CD14-positive monocyte (primary cell): ENCODE measurements around the gene SMG6. TPM values are rescaled to one million over a fixed set of nuclear protein-coding genes. Genes with fewer than 3 reads are reported as not detected.

Source experiments
- DNase-seq, 3 donors: peaks; one replicate each; pipeline ENCODE4 v3.0.0-alpha.2; 2011 to 2022
- H2AFZ ChIP-seq: 2 replicates; pipeline ENCODE4 v1.6.0; 2012; ENCODE audit warnings: mild to moderate bottlenecking, low read depth, low read length, inconsistent platforms; ENCODE audit not compliant: insufficient read depth, poor library complexity, severe bottlenecking
- H3K27ac ChIP-seq, 2 donors: 1 replicate in 1 of 2; 2 replicates in 1 of 2; pipeline ENCODE4 v1.5.1; 2012 to 2013; ENCODE audit warnings: low read length in 2 of 2, control low read depth in 1 of 2, inconsistent platforms in 1 of 2, low read depth in 1 of 2, mild to moderate bottlenecking in 1 of 2
- H3K27me3 ChIP-seq, 2 donors: one replicate each; pipeline versions ENCODE4 v1.6.0 to v1.6.1; 2011 to 2013; ENCODE audit warnings: low read length in 2 of 2; ENCODE audit not compliant: control insufficient read depth in 2 of 2, insufficient read depth in 2 of 2
- H3K36me3 ChIP-seq, 2 donors: replicated peaks in 1 of 2; 1 replicate in 1 of 2; 2 replicates in 1 of 2; pipeline versions ENCODE4 v1.5.1 to v1.6.1; 2012 to 2013; ENCODE audit warnings: low read length in 2 of 2, control low read depth in 1 of 2, inconsistent platforms in 1 of 2, mild to moderate bottlenecking in 1 of 2; ENCODE audit not compliant: insufficient read depth in 2 of 2, control insufficient read depth in 1 of 2
- H3K4me1 ChIP-seq, 2 donors: 1 replicate in 1 of 2; 2 replicates in 1 of 2; pipeline versions ENCODE4 v1.5.1 to v1.6.1; 2012 to 2013; ENCODE audit warnings: low read length in 2 of 2, control low read depth in 1 of 2, inconsistent platforms in 1 of 2, mild to moderate bottlenecking in 1 of 2, moderate library complexity in 1 of 2; ENCODE audit not compliant: insufficient read depth in 2 of 2, control insufficient read depth in 1 of 2
- H3K4me2 ChIP-seq: replicated peaks from 2 replicates; pipeline ENCODE3; 2012; ENCODE audit warnings: low read length, moderate library complexity, mild to moderate bottlenecking; ENCODE audit not compliant: poor library complexity, severe bottlenecking; ENCODE audit errors: extremely low read depth
- H3K4me3 ChIP-seq, 3 experiments: fragments of 200-600 bp in 1 of 3; sonication (generic) in 1 of 3; replicated peaks in 1 of 3; 1 replicate in 2 of 3; 2 replicates in 1 of 3; pipeline ENCODE4 v1.5.1; 2011 to 2013; ENCODE audit warnings: low read length in 3 of 3, mild to moderate bottlenecking in 3 of 3, control low read depth in 2 of 3, low read depth in 2 of 3, inconsistent platforms in 1 of 3, moderate library complexity in 1 of 3
- H3K79me2 ChIP-seq: 2 replicates; pipeline ENCODE4 v1.6.0; 2012; ENCODE audit warnings: mild to moderate bottlenecking, control low read depth, inconsistent platforms, low read length, moderate library complexity; ENCODE audit not compliant: insufficient read depth
- H3K9ac ChIP-seq: 2 replicates; pipeline ENCODE4 v1.6.0; 2017; ENCODE audit warnings: low read length, mild to moderate bottlenecking; ENCODE audit not compliant: insufficient read depth, poor library complexity, severe bottlenecking
- H3K9me3 ChIP-seq, 2 donors: replicated peaks in 1 of 2; 1 replicate in 1 of 2; 2 replicates in 1 of 2; pipeline versions ENCODE4 v1.5.1 to v1.6.1; 2012 to 2013; ENCODE audit warnings: low read length in 2 of 2, control low read depth in 1 of 2; ENCODE audit not compliant: control insufficient read depth in 1 of 2, insufficient read depth in 1 of 2
- H4K20me1 ChIP-seq: 2 replicates; pipeline ENCODE4 v1.6.0; 2012; ENCODE audit warnings: mild to moderate bottlenecking, low read length, control low read depth, moderate library complexity; ENCODE audit not compliant: insufficient read depth
- H3K27ac Mint-ChIP-seq, 7 donors: one replicate each; pipeline ENCODE4 v1.8.0; 2020; ENCODE audit warnings: mild to moderate bottlenecking in 7 of 7, mixed read lengths in 7 of 7, moderate library complexity in 6 of 7, inconsistent platforms in 2 of 7
- H3K27me3 Mint-ChIP-seq, 3 donors: one replicate each; pipeline ENCODE4 v1.8.0; 2021 to 2022; ENCODE audit warnings: low read depth in 3 of 3, mild to moderate bottlenecking in 3 of 3, mixed read lengths in 3 of 3, moderate library complexity in 3 of 3, inconsistent platforms in 1 of 3
- H3K36me3 Mint-ChIP-seq, 2 donors: one replicate each; pipeline ENCODE4 v1.8.0; 2020; ENCODE audit warnings: mixed read lengths in 2 of 2, inconsistent platforms in 1 of 2, mild to moderate bottlenecking in 1 of 2
- H3K4me1 Mint-ChIP-seq: one replicate; pipeline ENCODE4 v1.8.0; 2020; ENCODE audit warnings: mild to moderate bottlenecking, mixed read lengths
- H3K4me3 Mint-ChIP-seq, 2 donors: one replicate each; pipeline ENCODE4 v1.8.0; 2020; ENCODE audit warnings: mild to moderate bottlenecking in 2 of 2, mixed read lengths in 2 of 2, moderate library complexity in 1 of 2
- H3K9me3 Mint-ChIP-seq, 7 donors: one replicate each; pipeline ENCODE4 v1.8.0; 2020 to 2022; ENCODE audit warnings: mixed read lengths in 7 of 7, mild to moderate bottlenecking in 6 of 7, moderate library complexity in 6 of 7, inconsistent platforms in 2 of 7
- WGBS: methylation state at CpG from one replicate; pipeline ENCODE4 v1.1.5; 2013; ENCODE audit warnings: missing lambda C conversion rate; ENCODE audit not compliant: insufficient coverage; 5-methylcytosine and 5-hydroxymethylcytosine counted together
- intact Hi-C, 2 donors: fragments of 100-400 bp; cut with micrococcal nuclease; formaldehyde crosslinking; loops; one replicate each; pipeline versions ENCODE4 v1.15.0 to v1.15.1; 2023
- polyA plus RNA-seq, 3 donors: library from polyadenylated mRNA; depleted of rRNA in 1 of 3; unstranded in 2 of 3; stranded (reverse) in 1 of 3; fragments of 300-500 nt in 2 of 3; fragments of >200 nt in 1 of 3; fragmentation: Illumina TruSeq in 2 of 3; gene quantifications; 1 replicate in 2 of 3; 2 replicates in 1 of 3; pipeline ENCODE4 v1.2.3, GENCODE V29; 2012 to 2021
- TF ChIP-seq, protein P1 (sequence below): fragments of 200-600 bp; IDR thresholded peaks from one replicate; pipeline ENCODE4 v1.8.0; 2022; ENCODE audit warnings: antibody characterized with exemption, mild to moderate bottlenecking

Gene SMG6
- polyA plus RNA-seq, 3 donors, result 0.67 to 7.1 (median 1.1) TPM

DNA sequence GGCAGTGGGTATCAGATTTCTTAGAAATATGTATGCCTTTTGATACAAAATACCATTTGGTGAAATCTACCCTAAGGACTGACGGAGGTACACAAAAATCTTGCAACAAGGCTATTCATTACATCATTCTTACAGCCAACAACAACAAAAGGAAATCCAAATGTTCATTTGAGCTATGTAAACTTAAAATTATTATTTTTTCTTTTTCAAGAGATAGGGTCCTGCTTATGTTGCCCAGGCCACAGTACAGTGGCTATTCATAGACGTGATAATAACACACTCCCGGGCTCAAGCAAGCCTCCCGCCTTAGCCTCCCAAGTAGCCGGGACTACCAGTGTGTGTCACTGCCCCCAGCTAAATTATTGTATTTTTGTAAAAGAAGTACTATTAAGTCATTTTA lies 9.2 kb upstream of the SMG6 start:
- H3K9me3 ChIP-seq, result no peaks in the 10 kb centered on the region
- no peak for DNase-seq
- no peak overlapping the region for H3K4me3 Mint-ChIP-seq
- TF ChIP-seq, protein P1, sequence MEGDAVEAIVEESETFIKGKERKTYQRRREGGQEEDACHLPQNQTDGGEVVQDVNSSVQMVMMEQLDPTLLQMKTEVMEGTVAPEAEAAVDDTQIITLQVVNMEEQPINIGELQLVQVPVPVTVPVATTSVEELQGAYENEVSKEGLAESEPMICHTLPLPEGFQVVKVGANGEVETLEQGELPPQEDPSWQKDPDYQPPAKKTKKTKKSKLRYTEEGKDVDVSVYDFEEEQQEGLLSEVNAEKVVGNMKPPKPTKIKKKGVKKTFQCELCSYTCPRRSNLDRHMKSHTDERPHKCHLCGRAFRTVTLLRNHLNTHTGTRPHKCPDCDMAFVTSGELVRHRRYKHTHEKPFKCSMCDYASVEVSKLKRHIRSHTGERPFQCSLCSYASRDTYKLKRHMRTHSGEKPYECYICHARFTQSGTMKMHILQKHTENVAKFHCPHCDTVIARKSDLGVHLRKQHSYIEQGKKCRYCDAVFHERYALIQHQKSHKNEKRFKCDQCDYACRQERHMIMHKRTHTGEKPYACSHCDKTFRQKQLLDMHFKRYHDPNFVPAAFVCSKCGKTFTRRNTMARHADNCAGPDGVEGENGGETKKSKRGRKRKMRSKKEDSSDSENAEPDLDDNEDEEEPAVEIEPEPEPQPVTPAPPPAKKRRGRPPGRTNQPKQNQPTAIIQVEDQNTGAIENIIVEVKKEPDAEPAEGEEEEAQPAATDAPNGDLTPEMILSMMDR, result no peak
- no peak overlapping the region for H3K4me3 ChIP-seq
- H3K27ac Mint-ChIP-seq, result no peak overlapping the region
- H3K27me3 ChIP-seq, result no peaks in the 10 kb centered on the region
- H3K9ac ChIP-seq, result no peak overlapping the region
- peaks cover 0 to under 1% of the 10 kb centered on the region in 2 donors for H3K36me3 Mint-ChIP-seq
- no peaks in the 10 kb centered on the region for H3K4me1 Mint-ChIP-seq
- WGBS, result no CpG with 5 or more reads among the region's 5 CpGs
- no peaks in the 10 kb centered on the region for H3K9me3 Mint-ChIP-seq
- H3K4me1 ChIP-seq, result no peaks in the 10 kb centered on the region
- no peaks in the 10 kb centered on the region for H3K36me3 ChIP-seq
- no peak overlapping the region for H3K27ac ChIP-seq
- intact Hi-C loops, result no loop called here
- no peaks in the 10 kb centered on the region for H3K79me2 ChIP-seq
- no peak overlapping the region for H3K4me2 ChIP-seq
- H2AFZ ChIP-seq, result no peak overlapping the region
- H3K27me3 Mint-ChIP-seq, result no peaks in the 10 kb centered on the region
- H4K20me1 ChIP-seq, result no peaks in the 10 kb centered on the region

- H3K36me3 ChIP-seq, result no peaks in the 10 kb centered on the region
- H3K4me3 Mint-ChIP-seq, result no peak overlapping the region
- H3K4me2 ChIP-seq, result no peak overlapping the region
- no peaks in the 10 kb centered on the region for H3K27me3 ChIP-seq
- no peak overlapping the region for H3K9ac ChIP-seq
- no peak overlapping the region for H3K4me3 ChIP-seq
- no peak overlapping the region for H3K27ac ChIP-seq
- no peaks in the 10 kb centered on the region for H4K20me1 ChIP-seq
- no peaks in the 10 kb centered on the region for H3K79me2 ChIP-seq
- TF ChIP-seq, protein P1, result no peak
- H3K27me3 Mint-ChIP-seq, result peaks cover 0 to 1% (median 0%) of the 10 kb centered on the region in 3 donors
- H3K4me1 Mint-ChIP-seq, result peaks cover 13% of the 10 kb centered on the region
- no peak for DNase-seq
- H3K9me3 ChIP-seq, result no peaks in the 10 kb centered on the region
- intact Hi-C loops, result no loop called here
- peaks cover 3 to 8% of the 10 kb centered on the region in 2 donors for H3K4me1 ChIP-seq
- H3K9me3 Mint-ChIP-seq, result no peaks in the 10 kb centered on the region
- no peak overlapping the region for H2AFZ ChIP-seq
- peak overlapping the region in 1 of 7 donors; percentile 4 for H3K27ac Mint-ChIP-seq
- WGBS, result no CpG with 5 or more reads among the region's 6 CpGs
- peaks cover 3 to 5% of the 10 kb centered on the region in 2 donors for H3K36me3 Mint-ChIP-seq
These were observed 6.0 kb upstream of the SMG6 start for GRCh38 chr17:2309338-2310154.
